A673 (cell line): Measurements from ENCODE around the gene KLHDC4. TPM values are rescaled to one million over a fixed set of nuclear protein-coding genes. Genes with fewer than 3 reads are reported as not detected.

Experiments used
- BruUV-seq: library from RNA; stranded (reverse); fragments of 400-500 nt; replicated peaks from 2 replicates; lab custom pipeline; 2021; lab: Mats Ljungman, UMichigan
- CTCF ChIA-PET: fragments of 300-600 bp; sonication (Branson Sonifier 250); formaldehyde crosslinking; loops from one replicate; lab custom pipeline; 2022; ENCODE audit warnings: antibody characterized with exemption; lab: Charles Lee
- POLR2A ChIA-PET: fragments of 300-600 bp; sonication (Branson Sonifier 250); formaldehyde crosslinking; loops from one replicate; lab custom pipeline; 2022; ENCODE audit warnings: antibody characterized with exemption; ENCODE audit not compliant: low non-redundant PET; lab: Charles Lee
- DNase-seq: peaks from one replicate; pipeline ENCODE4 v3.0.0-alpha.2; 2015; ENCODE audit warnings: low spot score
- H3K27ac ChIP-seq: fragments of 200-600 bp; sonication (generic); 2 replicates; pipeline ENCODE4 v1.5.1; 2016; ENCODE audit warnings: mixed run types, low read depth, mild to moderate bottlenecking, mixed read lengths, antibody characterized with exemption, low read length; ENCODE audit not compliant: poor library complexity, severe bottlenecking
- H3K27me3 ChIP-seq: fragments of 200-600 bp; sonication (generic); replicated peaks from 2 replicates; pipeline ENCODE4 v1.6.1; 2017; ENCODE audit warnings: mixed run types, low read depth, mild to moderate bottlenecking, mixed read lengths, antibody characterized with exemption, low read length; ENCODE audit not compliant: insufficient read depth, poor library complexity
- H3K36me3 ChIP-seq: fragments of 200-600 bp; sonication (generic); 2 replicates; pipeline ENCODE4 v1.6.1; 2016; ENCODE audit warnings: mixed run types, mild to moderate bottlenecking, mixed read lengths, antibody characterized with exemption, low read length; ENCODE audit not compliant: insufficient read depth, poor library complexity, severe bottlenecking
- H3K4me1 ChIP-seq: fragments of 200-600 bp; sonication (generic); 2 replicates; pipeline ENCODE4 v1.6.1; 2017; ENCODE audit warnings: mixed run types, mild to moderate bottlenecking, mixed read lengths, antibody characterized with exemption, low read length; ENCODE audit not compliant: insufficient read depth, poor library complexity, severe bottlenecking
- H3K4me3 ChIP-seq: fragments of 200-600 bp; sonication (generic); 2 replicates; pipeline ENCODE4 v1.5.1; 2016; ENCODE audit warnings: low read depth, mixed run types, mild to moderate bottlenecking, mixed read lengths, low read length; ENCODE audit not compliant: poor library complexity, severe bottlenecking
- H3K9me3 ChIP-seq: fragments of 200-600 bp; sonication (generic); 2 replicates; pipeline ENCODE4 v1.6.1; 2016; ENCODE audit warnings: mixed run types, low read depth, mild to moderate bottlenecking, mixed read lengths, antibody characterized with exemption, low read length; ENCODE audit not compliant: poor library complexity, severe bottlenecking
- CTCF ChIP-seq: fragments of 300-800, 200-600 bp; sonication (generic); conservative IDR thresholded peaks from 2 replicates; pipeline ENCODE4 v1.5.1; 2017; ENCODE audit warnings: low read depth, mild to moderate bottlenecking, antibody characterized with exemption, low read length, moderate library complexity, mixed read lengths
- EZH2 ChIP-seq: fragments of 200-600 bp; sonication (generic); IDR thresholded peaks from 2 replicates; pipeline ENCODE4 v1.6.1; 2017; ENCODE audit warnings: borderline replicate concordance, low read depth, mild to moderate bottlenecking, mixed read lengths, antibody characterized with exemption, low read length; ENCODE audit not compliant: poor library complexity, severe bottlenecking
- intact Hi-C: fragments of 100-400 bp; cut with micrococcal nuclease; formaldehyde crosslinking; loops from one replicate; pipeline ENCODE4 v1.10.0; 2022; ENCODE audit not compliant: unreplicated experiment
- total RNA-seq: library from RNA; stranded (reverse); gene quantifications from 2 replicates; pipeline ENCODE4 v1.2.3, GENCODE V29; 2021

The KLHDC4 gene
- total RNA-seq, 1 experiment from 2014 or later, result 86.6 TPM

GRCh38 chr16:87715231-87715630 lies 50.6 kb downstream of the KLHDC4 start:
- TF ChIP-seq EZH2 (no peak), CTCF (no peak)
- Histone ChIP-seq H3K4me1 (no peaks in the 10 kb centered on the region), H3K27ac (no peak overlapping the region), H3K4me3 (no peak overlapping the region), H3K27me3 (no peaks in the 10 kb centered on the region), H3K36me3 (peaks cover 2% of the 10 kb centered on the region), H3K9me3 (no peaks in the 10 kb centered on the region)
- no TSS peak for BruUV-seq
- CTCF ChIA-PET, result no interaction called here
- POLR2A ChIA-PET, result no interaction called here
- intact Hi-C loops, result no loop called here
- no peak for DNase-seq

GRCh38 chr16:87713451-87714229 lies 52.1 kb downstream of the KLHDC4 start:
- POLR2A ChIA-PET, result no interaction called here
- BruUV-seq, result no TSS peak
- no peak for DNase-seq

GRCh38 chr16:87712184-87712762 lies 53.5 kb downstream of the KLHDC4 start:
- no TSS peak for BruUV-seq
- Histone ChIP-seq H3K27me3 (no peaks in the 10 kb centered on the region), H3K27ac (no peak overlapping the region), H3K9me3 (no peaks in the 10 kb centered on the region), H3K4me1 (no peaks in the 10 kb centered on the region), H3K36me3 (peaks cover 12% of the 10 kb centered on the region), H3K4me3 (no peak overlapping the region)
- ChIA-PET POLR2A (no interaction called here), CTCF (no interaction called here)
- intact Hi-C loops, result no loop called here
- TF ChIP-seq EZH2 (no peak), CTCF (no peak)
- no peak for DNase-seq

More at GRCh38 chr16:87713451-87714229, 52.1 kb downstream of the KLHDC4 start:
- no peaks in the 10 kb centered on the region for H3K9me3 ChIP-seq
- no peaks in the 10 kb centered on the region for H3K27me3 ChIP-seq
- TF ChIP-seq EZH2, result no peak
- TF ChIP-seq CTCF, result no peak
- no peak overlapping the region for H3K27ac ChIP-seq
- peaks cover 11% of the 10 kb centered on the region for H3K36me3 ChIP-seq
- H3K4me3 ChIP-seq, result no peak overlapping the region
- no peaks in the 10 kb centered on the region for H3K4me1 ChIP-seq
- intact Hi-C loops, result no loop called here
- CTCF ChIA-PET, result no interaction called here
